ENCODE measurements around the gene HOMER2.

GRCh38 chr15:82916161-82916952, 36.2 kb downstream of the HOMER2 start:
- TF ChIP-seq ZNF616 (CRISPR knock-in tag; IDR thresholded peaks at IDR 0.05; ENCODE audit: low read depth) (no peak), ZBTB8A (CRISPR knock-in tag; IDR thresholded peaks at IDR 0.05; ENCODE audit: borderline replicate concordance, low read depth) (no peak), NFE2 (CRISPR knock-in tag; IDR thresholded peaks at IDR 0.05) (no peak), TEF (CRISPR knock-in tag; IDR thresholded peaks at IDR 0.05) (no peak), GABPA (IDR thresholded peaks at IDR 0.05; ENCODE audit: low read depth, low read length) (no peak), GABPA (CRISPR knock-in tag; IDR thresholded peaks at IDR 0.05; ENCODE audit: low read depth) (no peak), ZNF292 (CRISPR knock-in tag; IDR thresholded peaks at IDR 0.05; ENCODE audit: borderline replicate concordance, low read depth) (no peak), NR3C1 (CRISPR knock-in tag; IDR thresholded peaks at IDR 0.05) (no peak), ZNF878 (CRISPR knock-in tag; IDR thresholded peaks at IDR 0.05) (no peak), ZNF280B (CRISPR knock-in tag; IDR thresholded peaks at IDR 0.05; ENCODE audit: borderline replicate concordance) (no peak), PRDM10 (CRISPR knock-in tag; IDR thresholded peaks at IDR 0.05; ENCODE audit: low read depth) (no peak)
